HT-29 (cell line): Measurements from ENCODE around the gene SKIC3. TPM values are rescaled to one million over a fixed set of nuclear protein-coding genes. Genes with fewer than 3 reads are reported as not detected.
A peak's percentile ranks its signal among the peaks of the same experiment; 100 is the strongest.

Source experiments
- DNase-seq: peaks from one replicate; pipeline ENCODE4 v3.0.0-alpha.2; 2015; ENCODE audit warnings: low spot score
- total RNA-seq: library from RNA; depleted of rRNA; stranded (reverse); fragments of >200 nt; shearing (Covaris generic); gene quantifications from 2 replicates; pipeline ENCODE4 v1.2.3, GENCODE V29; 2014; rRNA removed

SKIC3 gene
- total RNA-seq: 21.6 and 30.0 TPM in 2 replicates

- peak; percentile 98 for DNase-seq
These were observed at the start of gene SKIC3, which contains the start of gene ARSK for GRCh38 chr5:95554647-95555548. SKIC3 (minus strand) TSS chr5:95554977; CDS start chr5:95547150, 7,827 bp downstream. ARSK (plus strand) TSS chr5:95555101; CDS start chr5:95555279, 178 bp downstream.

GRCh38 chr5:95600557-95600956 lies 45.8 kb upstream of the SKIC3 start:
- no peak for DNase-seq

DNA sequence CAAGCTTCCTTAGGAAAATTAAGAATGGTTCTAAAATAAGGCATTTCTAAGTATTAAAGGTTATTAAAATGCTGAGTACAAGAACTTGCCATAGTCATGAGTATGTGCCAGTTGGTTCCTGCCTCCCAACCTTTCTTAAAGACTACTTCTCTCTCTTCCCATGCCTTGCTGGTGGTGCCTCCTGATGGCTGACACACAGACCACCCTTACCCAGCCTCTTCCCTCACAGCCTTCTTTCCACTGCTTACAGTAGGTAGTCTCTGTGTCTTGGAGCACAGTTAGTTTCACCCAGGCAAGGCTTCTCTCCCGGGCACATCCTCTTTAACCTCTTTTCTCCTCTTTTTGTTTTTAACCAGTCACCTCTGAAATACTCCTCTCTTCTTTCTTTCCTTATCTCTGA lies 44.5 kb upstream of the SKIC3 start:
- no peak for DNase-seq

GRCh38 chr5:95595289-95595931 lies 40.6 kb upstream of the SKIC3 start:
- DNase-seq: no peak

DNA sequence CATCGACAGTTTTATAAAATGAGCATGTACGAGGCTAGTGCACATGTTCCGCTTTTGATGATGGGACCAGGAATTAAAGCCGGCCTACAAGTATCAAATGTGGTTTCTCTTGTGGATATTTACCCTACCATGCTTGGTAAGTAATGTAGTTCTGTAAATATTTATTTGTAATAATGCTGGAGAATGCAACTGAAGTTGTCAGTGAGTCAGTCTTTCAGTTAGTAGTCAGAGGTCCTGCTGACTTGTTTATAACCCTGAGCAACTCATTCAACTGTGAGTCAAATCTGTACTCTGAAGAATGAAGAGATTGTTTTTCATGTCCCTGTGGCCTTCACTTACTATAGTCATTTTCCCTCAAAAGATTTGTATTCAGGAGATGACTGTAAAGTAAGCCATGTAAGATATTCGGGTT lies 36.7 kb upstream of the SKIC3 start:
- DNase-seq: no peak

- DNase-seq: no peak
These were observed 36.1 kb upstream of the SKIC3 start for GRCh38 chr5:95590880-95591279.

- no peak for DNase-seq
These were observed 29.2 kb upstream of the SKIC3 start for GRCh38 chr5:95583992-95584391.

- DNase-seq: no peak
These were observed 26.8 kb upstream of the SKIC3 start for GRCh38 chr5:95581576-95581975.

DNA sequence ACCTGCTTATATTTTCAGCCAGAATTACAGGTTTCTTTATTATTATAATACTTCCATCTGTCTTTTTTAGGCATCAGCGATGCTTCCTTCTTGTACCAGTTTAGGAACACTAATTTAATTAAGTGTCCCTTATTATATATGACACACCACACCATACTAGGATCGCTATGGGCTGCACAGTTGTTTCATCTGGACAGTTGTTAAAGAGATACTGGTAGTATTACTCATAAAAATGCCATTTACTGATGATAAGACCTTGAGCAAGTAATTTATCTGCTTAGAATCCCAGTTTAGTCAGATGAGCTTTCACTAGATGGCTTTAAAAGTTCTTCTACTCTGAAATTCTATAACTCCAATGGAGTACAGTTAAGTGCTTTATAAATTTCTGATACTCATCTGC lies 17.2 kb upstream of the SKIC3 start:
- no peak for DNase-seq

DNA sequence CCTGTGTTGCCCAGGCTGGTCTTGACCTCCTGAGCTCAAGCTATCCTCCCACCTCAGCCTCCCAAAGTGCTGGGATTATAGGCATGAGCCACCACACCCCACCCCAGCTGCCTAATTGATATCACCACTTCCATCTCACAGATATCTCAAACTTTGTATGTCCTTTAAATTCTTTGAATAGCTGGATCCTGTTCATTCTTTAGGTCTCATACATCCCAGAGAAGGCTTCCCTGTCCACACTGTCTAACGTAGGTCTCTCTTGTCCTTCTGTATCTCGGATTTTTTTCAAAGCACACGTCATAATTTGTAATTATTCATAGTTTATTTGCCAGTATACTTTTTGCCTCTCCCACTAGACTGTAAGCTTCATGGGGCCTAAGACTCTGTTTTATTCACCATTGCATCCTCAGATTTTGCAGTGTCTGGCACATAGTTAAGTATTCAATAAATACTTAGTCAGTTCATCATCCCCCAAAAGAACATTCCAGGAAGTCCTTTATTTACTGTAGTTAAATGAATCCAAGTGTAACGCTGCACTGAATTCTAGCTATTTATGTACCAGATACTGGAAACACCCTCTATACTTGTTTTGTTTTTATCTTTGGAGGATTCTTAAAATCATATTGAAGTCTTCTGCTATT lies 10.6 kb upstream of the SKIC3 start:
- no peak for DNase-seq

- DNase-seq: no peak
These were observed 9.7 kb upstream of the SKIC3 start for GRCh38 chr5:95564450-95564849.

- DNase-seq: no peak
These were observed 8.6 kb upstream of the SKIC3 start for GRCh38 chr5:95563367-95563766.

DNA sequence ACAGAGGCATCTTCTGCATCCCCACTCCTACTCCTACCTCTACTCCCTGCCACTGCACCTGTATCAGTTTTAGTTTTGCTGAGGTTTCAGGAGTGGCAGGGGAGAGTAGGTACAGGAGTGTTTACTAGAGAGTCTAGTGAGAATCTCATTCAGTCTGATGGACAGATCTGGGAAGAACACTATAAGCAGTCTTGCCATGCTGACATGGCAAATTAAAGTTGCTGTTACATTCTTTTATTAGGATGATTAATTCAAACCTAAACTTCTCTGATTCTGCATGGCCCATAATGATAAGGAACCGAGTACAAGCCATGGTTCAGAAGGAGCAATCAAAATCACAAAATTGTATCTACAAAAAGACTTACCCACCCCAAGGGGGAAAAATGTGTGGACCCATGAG lies 7.5 kb upstream of the SKIC3 start:
- DNase-seq: no peak

- DNase-seq: no peak
These were observed 3.1 kb upstream of the SKIC3 start for GRCh38 chr5:95557841-95558240.

GRCh38 chr5:95555553-95555952 lies 776 bp upstream of the SKIC3 start:
- no peak for DNase-seq

DNA sequence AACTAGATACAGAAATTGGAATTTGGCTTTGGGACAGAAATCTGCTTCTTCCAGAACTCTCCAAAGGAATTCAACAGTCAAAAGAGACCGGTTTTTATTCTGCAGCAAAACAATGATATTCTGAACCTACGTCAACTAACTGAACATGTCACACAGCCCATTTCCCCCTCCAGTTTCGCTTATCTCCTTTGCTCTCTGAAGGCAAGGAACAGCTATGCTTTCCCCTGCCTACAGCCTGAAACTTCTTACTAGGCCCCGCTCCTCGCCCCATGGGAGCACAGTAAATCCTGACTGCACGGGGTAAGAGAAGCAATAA lies 488 bp downstream of the SKIC3 start:
- DNase-seq: no peak

GRCh38 chr5:95549030-95549429 lies 5.7 kb downstream of the SKIC3 start:
- no peak for DNase-seq

DNA sequence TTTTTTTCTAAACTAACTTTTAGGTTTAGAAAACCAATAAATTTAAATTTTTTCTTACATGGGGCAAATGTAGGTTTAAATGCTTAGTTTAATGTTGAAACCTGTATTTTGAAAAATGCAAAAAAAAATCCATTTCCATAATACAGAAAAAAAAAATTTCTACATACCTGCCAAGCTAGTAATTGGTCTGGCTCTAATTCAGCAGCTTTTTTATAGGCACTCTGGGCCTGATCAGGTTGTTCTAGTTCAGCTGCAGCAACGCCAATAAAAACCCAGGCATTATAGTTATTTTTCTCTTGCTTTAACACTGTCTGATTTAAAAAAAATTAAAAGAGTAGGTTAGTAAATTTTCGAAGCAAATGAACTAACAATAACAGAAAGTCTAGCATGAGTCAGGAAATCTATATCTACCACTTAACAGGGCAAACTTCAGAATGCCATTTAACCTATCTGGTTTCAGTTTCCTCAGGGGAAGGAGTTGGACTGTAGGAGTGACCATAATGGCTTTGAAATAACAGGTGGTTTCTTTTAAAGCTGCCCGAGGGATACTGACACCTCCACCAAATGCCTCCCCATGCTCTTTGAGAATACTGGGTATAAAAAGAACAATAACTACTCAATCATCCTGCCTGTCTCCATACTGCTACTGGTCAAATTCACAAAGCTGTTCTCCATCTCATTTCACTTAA lies 11.6 kb downstream of the SKIC3 start:
- DNase-seq: no peak

- no peak for DNase-seq
These were observed 17.3 kb downstream of the SKIC3 start for GRCh38 chr5:95537501-95537900.

DNA sequence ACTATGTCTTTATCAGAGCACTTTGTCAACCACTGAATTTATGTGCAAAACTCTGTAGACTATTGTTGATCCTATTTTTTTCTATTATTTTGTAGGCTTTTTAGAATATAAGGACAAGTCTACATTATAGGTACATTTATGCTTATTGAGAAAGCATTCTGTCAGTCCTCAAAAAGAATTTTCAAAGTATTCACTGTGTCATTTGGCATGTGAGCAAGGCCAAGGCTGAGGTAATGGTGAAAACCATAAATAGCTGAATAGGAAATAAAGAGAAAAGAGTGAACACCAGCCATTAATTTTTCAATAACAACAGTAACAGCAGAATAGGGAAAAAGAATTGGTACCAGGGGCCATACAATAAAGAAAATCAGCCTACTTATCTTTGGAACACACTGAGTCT lies 21.0 kb downstream of the SKIC3 start:
- no peak for DNase-seq

- DNase-seq: no peak
These were observed 21.7 kb downstream of the SKIC3 start for GRCh38 chr5:95533106-95533505.

DNA sequence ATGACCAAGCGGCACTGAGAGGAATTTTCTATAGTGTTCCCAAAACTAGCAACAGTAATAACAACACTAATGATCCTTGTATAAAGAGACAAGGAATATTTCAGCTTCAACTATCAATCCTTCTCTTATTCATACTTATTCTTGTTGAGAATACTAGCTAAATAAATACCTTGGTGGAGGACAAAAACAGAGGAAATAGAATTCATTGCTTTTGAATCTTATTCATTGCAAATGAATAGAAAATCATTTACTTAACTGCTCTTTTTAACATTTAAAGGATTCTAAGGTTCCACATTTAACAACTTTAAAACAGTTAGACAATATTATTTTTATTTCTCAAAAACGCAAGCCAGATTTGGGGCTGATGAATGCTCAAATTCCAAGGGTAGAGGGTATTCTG lies 22.4 kb downstream of the SKIC3 start:
- DNase-seq: no peak
